T-helper 1 cell treated with Interleukin-12 subunit alpha and Interleukin-12 subunit beta and Interleukin-4 antibody, amounts not matched to agents 30 μg/mL and 1 μg/mL, for 36 hours (primary cell): ENCODE results near the gene TNRC6C.
"Not testable (repeated sequence)": the region's sequence is repeated elsewhere in the genome, so short reads cannot be mapped to it uniquely, and the experiment has no call there.

Experiments used
- H3K27ac Mint-ChIP-seq: one replicate; pipeline ENCODE4 v1.8.0; 2021; ENCODE audit warnings: mild to moderate bottlenecking, mixed read lengths
- H3K27me3 Mint-ChIP-seq: one replicate; pipeline ENCODE4 v1.8.0; 2021; ENCODE audit warnings: low read depth, mixed read lengths
- H3K36me3 Mint-ChIP-seq: one replicate; pipeline ENCODE4 v1.8.0; 2021; ENCODE audit warnings: low read depth, mixed read lengths
- H3K4me1 Mint-ChIP-seq: one replicate; pipeline ENCODE4 v1.8.0; 2021; ENCODE audit warnings: low read depth, mixed read lengths
- H3K4me3 Mint-ChIP-seq: one replicate; pipeline ENCODE4 v1.8.0; 2021; ENCODE audit warnings: mild to moderate bottlenecking, moderate library complexity, mixed read lengths
- H3K9me3 Mint-ChIP-seq: one replicate; pipeline ENCODE4 v1.8.0; 2021; ENCODE audit warnings: mixed read lengths

The TNRC6C gene

GRCh38 chr17:78046923-78047322 lies 88.4 kb downstream of the TNRC6C start:
- Mint-ChIP-seq H3K36me3 (peaks cover 41% of the 10 kb centered on the region), H3K9me3 (no peaks in the 10 kb centered on the region), H3K4me1 (peaks cover 6% of the 10 kb centered on the region), H3K27me3 (no peaks in the 10 kb centered on the region), H3K27ac (no peak overlapping the region), H3K4me3 (no peak overlapping the region)

- no peak overlapping the region for H3K4me3 Mint-ChIP-seq
- no peaks in the 10 kb centered on the region for H3K9me3 Mint-ChIP-seq
- peaks cover 6% of the 10 kb centered on the region for H3K4me1 Mint-ChIP-seq
- H3K27me3 Mint-ChIP-seq, result no peaks in the 10 kb centered on the region
- H3K36me3 Mint-ChIP-seq, result peaks cover 37% of the 10 kb centered on the region
- no peak overlapping the region for H3K27ac Mint-ChIP-seq
These were observed 90.1 kb downstream of the TNRC6C start for GRCh38 chr17:78048346-78049292.

- no peak overlapping the region for H3K27ac Mint-ChIP-seq
- no peaks in the 10 kb centered on the region for H3K9me3 Mint-ChIP-seq
- H3K4me3 Mint-ChIP-seq, result no peak overlapping the region
- peaks cover 6% of the 10 kb centered on the region for H3K4me1 Mint-ChIP-seq
- H3K27me3 Mint-ChIP-seq, result no peaks in the 10 kb centered on the region
- peaks cover 37% of the 10 kb centered on the region for H3K36me3 Mint-ChIP-seq
These were observed 91.1 kb downstream of the TNRC6C start for GRCh38 chr17:78049609-78050008.

GRCh38 chr17:78051186-78051972 lies 92.9 kb downstream of the TNRC6C start:
- H3K4me3 Mint-ChIP-seq, result no peak overlapping the region
- H3K36me3 Mint-ChIP-seq, result peaks cover 31% of the 10 kb centered on the region
- H3K9me3 Mint-ChIP-seq, result no peaks in the 10 kb centered on the region
- peaks cover 6% of the 10 kb centered on the region for H3K4me1 Mint-ChIP-seq
- H3K27me3 Mint-ChIP-seq, result no peaks in the 10 kb centered on the region
- H3K27ac Mint-ChIP-seq, result no peak overlapping the region

- no peaks in the 10 kb centered on the region for H3K27me3 Mint-ChIP-seq
- peaks cover 6% of the 10 kb centered on the region for H3K4me1 Mint-ChIP-seq
- no peak overlapping the region for H3K27ac Mint-ChIP-seq
- no peak overlapping the region for H3K4me3 Mint-ChIP-seq
- H3K36me3 Mint-ChIP-seq, result peaks cover 24% of the 10 kb centered on the region
- H3K9me3 Mint-ChIP-seq, result no peaks in the 10 kb centered on the region
These were observed 95.4 kb downstream of the TNRC6C start for GRCh38 chr17:78053777-78054468.

- no peaks in the 10 kb centered on the region for H3K9me3 Mint-ChIP-seq
- H3K27me3 Mint-ChIP-seq, result no peaks in the 10 kb centered on the region
- H3K36me3 Mint-ChIP-seq, result peaks cover 2% of the 10 kb centered on the region
- H3K4me1 Mint-ChIP-seq, result no peaks in the 10 kb centered on the region
- H3K4me3 Mint-ChIP-seq, result no peak overlapping the region
- no peak overlapping the region for H3K27ac Mint-ChIP-seq
These were observed 98.7 kb downstream of the TNRC6C start for GRCh38 chr17:78057113-78057740.

- H3K27ac Mint-ChIP-seq, result no peak overlapping the region
- no peaks in the 10 kb centered on the region for H3K9me3 Mint-ChIP-seq
- no peaks in the 10 kb centered on the region for H3K4me1 Mint-ChIP-seq
- H3K36me3 Mint-ChIP-seq, result peaks cover 2% of the 10 kb centered on the region
- no peak overlapping the region for H3K4me3 Mint-ChIP-seq
- H3K27me3 Mint-ChIP-seq, result no peaks in the 10 kb centered on the region
These were observed 99.5 kb downstream of the TNRC6C start for GRCh38 chr17:78058001-78058400.

- no peak overlapping the region for H3K4me3 Mint-ChIP-seq
- no peaks in the 10 kb centered on the region for H3K27me3 Mint-ChIP-seq
- H3K4me1 Mint-ChIP-seq, result peaks cover 4% of the 10 kb centered on the region
- H3K36me3 Mint-ChIP-seq, result no peaks in the 10 kb centered on the region
- H3K9me3 Mint-ChIP-seq, result no peaks in the 10 kb centered on the region
- no peak overlapping the region for H3K27ac Mint-ChIP-seq
These were observed 100.1 kb downstream of the TNRC6C start for GRCh38 chr17:78058581-78058980.

GRCh38 chr17:78062596-78062995 lies 104.1 kb downstream of the TNRC6C start:
- H3K4me1 Mint-ChIP-seq, result peaks cover 6% of the 10 kb centered on the region
- H3K36me3 Mint-ChIP-seq, result peaks cover 4% of the 10 kb centered on the region

GRCh38 chr17:78063489-78063888 lies 105.0 kb downstream of the TNRC6C start:
- H3K36me3 Mint-ChIP-seq, result peaks cover 4% of the 10 kb centered on the region
- no peak overlapping the region for H3K4me3 Mint-ChIP-seq
- H3K4me1 Mint-ChIP-seq, result peaks cover 6% of the 10 kb centered on the region
- no peak overlapping the region for H3K27ac Mint-ChIP-seq
- no peaks in the 10 kb centered on the region for H3K9me3 Mint-ChIP-seq
- no peaks in the 10 kb centered on the region for H3K27me3 Mint-ChIP-seq

More at GRCh38 chr17:78062596-78062995, 104.1 kb downstream of the TNRC6C start:
- no peaks in the 10 kb centered on the region for H3K27me3 Mint-ChIP-seq
- no peak overlapping the region for H3K4me3 Mint-ChIP-seq
- no peak overlapping the region for H3K27ac Mint-ChIP-seq
- no peaks in the 10 kb centered on the region for H3K9me3 Mint-ChIP-seq

GRCh38 chr17:78064708-78065107 lies 106.2 kb downstream of the TNRC6C start:
- Mint-ChIP-seq H3K27me3 (no peaks in the 10 kb centered on the region), H3K9me3 (no peaks in the 10 kb centered on the region), H3K4me1 (peaks cover 6% of the 10 kb centered on the region), H3K4me3 (no peak overlapping the region), H3K27ac (no peak overlapping the region), H3K36me3 (peaks cover 4% of the 10 kb centered on the region)

GRCh38 chr17:78066976-78067375 lies 108.5 kb downstream of the TNRC6C start:
- H3K27me3 Mint-ChIP-seq, H3K36me3 Mint-ChIP-seq, H3K9me3 Mint-ChIP-seq, H3K4me1 Mint-ChIP-seq, H3K4me3 Mint-ChIP-seq, H3K27ac Mint-ChIP-seq: not testable (repeated sequence)

GRCh38 chr17:78069695-78070094 lies 111.2 kb downstream of the TNRC6C start:
- no peaks in the 10 kb centered on the region for H3K27me3 Mint-ChIP-seq
- no peaks in the 10 kb centered on the region for H3K9me3 Mint-ChIP-seq
- H3K36me3 Mint-ChIP-seq, result peaks cover 24% of the 10 kb centered on the region
- no peak overlapping the region for H3K27ac Mint-ChIP-seq
- no peak overlapping the region for H3K4me3 Mint-ChIP-seq
- no peaks in the 10 kb centered on the region for H3K4me1 Mint-ChIP-seq

GRCh38 chr17:78072961-78073360 lies 114.5 kb downstream of the TNRC6C start:
- no peaks in the 10 kb centered on the region for H3K9me3 Mint-ChIP-seq
- no peak overlapping the region for H3K27ac Mint-ChIP-seq
- H3K27me3 Mint-ChIP-seq, result no peaks in the 10 kb centered on the region
- no peaks in the 10 kb centered on the region for H3K4me1 Mint-ChIP-seq
- no peak overlapping the region for H3K4me3 Mint-ChIP-seq
- H3K36me3 Mint-ChIP-seq, result peaks cover 36% of the 10 kb centered on the region
